ENCODE measurements around the gene PARP3.

The PARP3 gene

DNA sequence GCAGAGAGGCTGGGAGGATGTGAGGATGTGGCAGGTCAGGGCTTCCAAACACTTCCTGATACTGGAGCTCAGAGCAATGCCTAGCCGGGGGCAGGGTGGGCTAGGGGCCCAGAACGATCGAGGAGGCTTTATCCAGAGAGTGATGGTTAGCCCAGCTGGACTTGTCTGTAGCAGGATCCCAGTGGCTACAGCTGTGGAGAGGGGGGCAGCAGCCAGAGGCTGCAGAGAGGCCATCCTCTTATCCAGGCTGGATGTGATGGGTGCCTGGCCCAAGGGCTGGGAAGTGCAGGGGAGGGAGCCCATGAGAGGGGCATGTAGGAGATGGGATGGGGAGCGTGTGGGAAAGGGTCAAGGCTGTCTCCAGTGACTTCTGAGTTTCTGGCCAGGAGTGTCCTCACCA, 4.6 kb downstream of the PARP3 start:
- no peak overlapping the region for H3K4me3 ChIP-seq (ENCODE audit: low read depth, low read length)

DNA sequence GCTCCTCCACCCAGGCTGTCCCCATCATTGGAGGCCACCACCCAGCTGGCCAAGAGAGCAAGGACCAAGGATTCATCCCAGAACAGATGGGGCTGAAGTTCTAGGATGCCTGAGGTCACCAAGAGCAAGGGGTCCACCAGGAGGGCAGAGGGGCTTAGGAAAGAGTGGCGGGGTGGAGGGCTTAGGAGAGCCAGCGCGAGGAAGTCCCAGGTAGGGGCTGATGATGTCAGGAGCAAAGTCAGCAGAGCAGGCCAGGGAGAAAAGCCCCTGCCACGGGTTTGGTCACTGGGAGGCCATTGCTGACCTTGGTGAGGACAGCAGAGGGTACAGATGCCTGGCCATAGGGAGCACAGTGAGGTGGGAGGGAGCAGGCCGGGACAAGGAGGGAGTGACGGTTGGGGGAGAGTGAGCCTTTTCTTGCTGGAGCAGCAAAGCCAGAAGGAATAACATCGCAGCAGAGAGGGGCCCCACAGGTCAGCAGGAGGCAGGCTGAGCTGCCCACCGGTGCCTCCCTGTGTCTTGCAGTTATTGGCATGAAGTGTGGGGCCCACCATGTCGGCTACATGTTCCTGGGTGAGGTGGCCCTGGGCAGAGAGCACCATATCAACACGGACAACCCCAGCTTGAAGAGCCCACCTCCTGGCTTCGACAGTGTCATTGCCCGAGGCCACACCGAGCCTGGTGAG, 5.2 kb downstream of the PARP3 start:
- TF ChIP-seq, protein P1, sequence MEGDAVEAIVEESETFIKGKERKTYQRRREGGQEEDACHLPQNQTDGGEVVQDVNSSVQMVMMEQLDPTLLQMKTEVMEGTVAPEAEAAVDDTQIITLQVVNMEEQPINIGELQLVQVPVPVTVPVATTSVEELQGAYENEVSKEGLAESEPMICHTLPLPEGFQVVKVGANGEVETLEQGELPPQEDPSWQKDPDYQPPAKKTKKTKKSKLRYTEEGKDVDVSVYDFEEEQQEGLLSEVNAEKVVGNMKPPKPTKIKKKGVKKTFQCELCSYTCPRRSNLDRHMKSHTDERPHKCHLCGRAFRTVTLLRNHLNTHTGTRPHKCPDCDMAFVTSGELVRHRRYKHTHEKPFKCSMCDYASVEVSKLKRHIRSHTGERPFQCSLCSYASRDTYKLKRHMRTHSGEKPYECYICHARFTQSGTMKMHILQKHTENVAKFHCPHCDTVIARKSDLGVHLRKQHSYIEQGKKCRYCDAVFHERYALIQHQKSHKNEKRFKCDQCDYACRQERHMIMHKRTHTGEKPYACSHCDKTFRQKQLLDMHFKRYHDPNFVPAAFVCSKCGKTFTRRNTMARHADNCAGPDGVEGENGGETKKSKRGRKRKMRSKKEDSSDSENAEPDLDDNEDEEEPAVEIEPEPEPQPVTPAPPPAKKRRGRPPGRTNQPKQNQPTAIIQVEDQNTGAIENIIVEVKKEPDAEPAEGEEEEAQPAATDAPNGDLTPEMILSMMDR (IDR thresholded peaks at IDR 0.05; ENCODE audit: low read depth, low read length): no peak
- no peak overlapping the region for H3K4me3 ChIP-seq (ENCODE audit: low read depth, low read length)

More for the DNA sequence above, 4.6 kb downstream of the PARP3 start:
- TF ChIP-seq, protein P1 (IDR thresholded peaks at IDR 0.05; ENCODE audit: low read depth, low read length): no peak

DNA sequence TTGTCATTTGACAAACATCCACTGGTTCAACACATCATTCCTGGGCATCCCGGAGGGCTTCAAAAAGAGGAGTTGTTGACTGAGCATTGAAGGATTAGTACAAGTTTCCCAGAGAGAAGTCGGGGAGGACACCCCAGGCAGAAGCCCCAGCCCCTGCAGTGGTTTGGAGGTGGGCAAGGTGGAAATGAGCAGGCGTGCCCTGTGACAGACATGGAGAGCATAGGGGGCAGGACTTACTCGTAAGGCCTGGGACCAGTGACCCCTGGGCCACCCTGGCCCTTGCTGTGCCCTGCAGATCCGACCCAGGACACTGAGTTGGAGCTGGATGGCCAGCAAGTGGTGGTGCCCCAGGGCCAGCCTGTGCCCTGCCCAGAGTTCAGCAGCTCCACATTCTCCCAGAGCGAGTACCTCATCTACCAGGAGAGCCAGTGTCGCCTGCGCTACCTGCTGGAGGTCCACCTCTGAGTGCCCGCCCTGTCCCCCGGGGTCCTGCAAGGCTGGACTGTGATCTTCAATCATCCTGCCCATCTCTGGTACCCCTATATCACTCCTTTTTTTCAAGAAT, 5.9 kb downstream of the PARP3 start:
- no peak overlapping the region for H3K4me3 ChIP-seq (ENCODE audit: low read depth, low read length)
- TF ChIP-seq, protein P1 (IDR thresholded peaks at IDR 0.05; ENCODE audit: low read depth, low read length): no peak

DNA sequence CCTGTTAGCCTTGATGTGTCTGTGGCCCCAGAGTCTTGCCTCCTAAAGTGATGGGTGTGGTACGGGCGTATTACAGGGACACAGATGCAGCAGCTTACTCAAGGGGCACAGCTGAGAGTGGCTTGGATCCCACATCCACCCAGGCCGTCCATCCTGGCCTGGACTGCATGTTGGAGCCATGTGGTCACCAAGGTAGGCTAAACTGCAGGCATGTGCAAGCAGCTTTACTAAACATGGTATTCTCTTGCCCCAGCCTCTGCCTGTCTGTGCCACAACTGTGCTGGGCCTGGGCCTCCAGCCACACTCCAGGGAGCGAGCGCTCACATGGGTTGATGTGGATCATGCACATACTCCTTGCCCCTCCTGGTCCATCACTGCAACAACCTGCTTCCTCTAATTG, 7.0 kb downstream of the PARP3 start:
- TF ChIP-seq, protein P1 (IDR thresholded peaks at IDR 0.05; ENCODE audit: low read depth, low read length): no peak
- H3K4me3 ChIP-seq (ENCODE audit: low read depth, low read length): no peak overlapping the region

DNA sequence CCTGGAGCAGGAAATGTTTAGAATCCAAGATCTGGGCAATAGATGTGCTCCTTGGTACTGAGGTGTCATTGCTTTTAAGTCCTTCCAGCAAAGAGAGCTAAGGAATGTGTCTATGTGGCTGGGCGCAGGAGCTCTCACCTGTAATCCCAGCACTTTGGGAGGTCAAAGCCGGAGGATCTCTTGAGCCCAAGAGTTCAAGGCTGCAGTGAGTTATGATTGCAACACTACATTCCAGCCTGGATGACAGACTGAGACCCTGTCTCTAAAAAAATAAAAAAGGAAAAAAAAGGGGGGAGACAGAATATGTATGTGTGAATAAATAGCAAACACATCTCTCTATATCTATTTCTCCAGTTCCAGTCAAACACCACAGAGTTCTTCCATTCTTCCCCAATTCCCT, 8.7 kb downstream of the PARP3 start:
- TF ChIP-seq, protein P1 (IDR thresholded peaks at IDR 0.05; ENCODE audit: low read depth, low read length): no peak
- no peak overlapping the region for H3K4me3 ChIP-seq (ENCODE audit: low read depth, low read length)

DNA sequence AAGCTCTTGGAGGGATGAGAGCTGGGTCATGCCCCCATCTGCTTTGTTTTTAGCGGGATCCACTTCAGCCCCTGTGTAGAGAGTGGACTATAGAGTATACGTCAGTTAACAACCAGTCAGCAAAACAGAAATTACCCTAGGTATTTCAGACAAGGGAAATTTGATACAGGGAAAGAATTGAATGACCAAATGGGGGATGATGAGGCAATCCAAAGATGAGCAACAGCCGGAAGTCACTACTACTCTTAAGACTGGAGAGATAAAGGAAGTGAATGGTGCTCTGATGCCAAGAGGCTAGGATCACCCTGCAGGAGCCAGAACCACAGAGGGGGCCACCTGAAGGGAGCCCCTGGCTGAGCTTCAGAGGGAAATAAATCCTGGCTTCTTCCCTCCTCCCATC, 11.3 kb downstream of the PARP3 start:
- H3K4me3 ChIP-seq (ENCODE audit: low read depth, low read length): no peak overlapping the region
- TF ChIP-seq, protein P1 (IDR thresholded peaks at IDR 0.05; ENCODE audit: low read depth, low read length): no peak

DNA sequence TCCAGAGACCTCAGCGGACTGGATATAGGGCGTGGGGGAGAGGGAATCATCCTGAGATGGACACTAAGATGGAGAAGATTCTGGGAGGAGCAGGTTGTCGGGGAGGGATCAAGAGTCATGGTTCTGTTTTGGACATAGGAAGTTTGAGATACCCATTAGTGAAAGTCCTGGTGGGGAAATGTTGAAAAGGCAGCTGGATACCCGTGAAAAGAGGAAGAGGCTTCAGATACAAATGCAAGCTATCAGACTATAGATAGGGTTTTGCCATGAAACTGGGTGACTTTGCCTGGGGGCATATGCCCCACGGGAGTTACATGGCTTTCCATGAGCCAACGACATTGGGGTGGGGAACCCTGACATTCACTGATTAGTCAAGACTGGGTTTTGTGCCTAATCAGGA, 11.9 kb downstream of the PARP3 start:
- no peak overlapping the region for H3K4me3 ChIP-seq (ENCODE audit: low read depth, low read length)
- TF ChIP-seq, protein P1 (IDR thresholded peaks at IDR 0.05; ENCODE audit: low read depth, low read length): no peak

Data from WI38 (cell line).